GM18517 (cell line): ENCODE data around the gene ABHD3.
"Not testable (repeated sequence)": the region's sequence is repeated elsewhere in the genome, so short reads cannot be mapped to it uniquely, and the experiment has no call there.

Experiments
- ATAC-seq: cut with Tn5 transposase; IDR thresholded peaks from one replicate; pipeline ENCODE4 v1.9.1; 2021; ENCODE audit warnings: mild to moderate bottlenecking, moderate library complexity; ENCODE audit not compliant: unreplicated experiment

The ABHD3 gene

GRCh38 chr18:21706386-21706865, 1.9 kb upstream of the ABHD3 start:
- ATAC-seq, result no peak

DNA sequence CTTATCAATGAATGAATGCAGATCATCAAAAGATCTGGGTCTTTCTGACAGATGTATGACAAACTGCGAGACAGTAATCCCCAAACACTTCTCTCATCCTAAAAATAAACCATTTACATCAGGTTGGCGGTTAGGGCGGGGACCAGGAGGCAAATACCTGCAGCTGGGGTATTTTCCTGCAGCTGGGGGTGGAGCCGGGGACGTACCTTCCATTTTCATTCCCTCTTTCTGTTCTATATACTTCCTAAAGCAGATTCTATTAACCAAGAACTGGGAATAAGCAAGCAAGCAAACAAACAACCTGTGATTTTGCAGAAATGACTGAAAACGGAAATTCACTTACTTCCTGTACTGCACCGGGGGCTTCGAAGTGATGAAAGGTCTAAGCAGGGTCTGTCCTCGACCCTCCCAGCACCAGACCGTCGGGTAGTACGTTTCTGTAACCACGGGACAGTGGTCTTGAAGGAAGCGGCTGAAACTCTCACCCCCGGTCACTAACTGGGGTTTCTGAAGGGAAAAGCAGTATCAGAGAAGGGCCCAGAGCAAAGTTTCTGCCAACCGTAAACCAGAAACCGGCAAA, 1.2 kb downstream of the ABHD3 start:
- no peak for ATAC-seq

- no peak for ATAC-seq
These were observed 2.0 kb downstream of the ABHD3 start for GRCh38 chr18:21702602-21703001.

- ATAC-seq, result no peak
These were observed 3.0 kb downstream of the ABHD3 start for GRCh38 chr18:21701621-21702020.

GRCh38 chr18:21700528-21701075, 4.0 kb downstream of the ABHD3 start:
- no peak for ATAC-seq

- no peak for ATAC-seq
These were observed 11.3 kb downstream of the ABHD3 start for GRCh38 chr18:21693322-21693721.

DNA sequence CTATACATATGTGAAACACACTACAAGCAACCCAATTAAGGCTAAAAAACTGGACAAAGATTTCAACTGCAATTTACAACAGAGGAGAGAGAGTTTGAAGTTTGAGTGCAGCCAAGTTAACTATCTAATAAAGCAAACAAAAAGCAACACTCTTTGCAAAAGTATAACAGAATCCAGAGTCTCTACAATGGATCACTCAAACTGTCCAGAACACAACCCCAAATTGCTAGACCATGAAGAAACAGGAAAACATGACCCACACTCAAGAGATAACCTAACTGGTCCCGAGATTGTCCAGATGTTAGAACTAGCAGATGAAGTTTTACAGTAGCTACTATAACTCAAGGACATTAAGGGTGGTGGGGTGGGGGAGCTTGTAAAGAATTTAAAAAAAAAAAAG, 14.8 kb downstream of the ABHD3 start:
- no peak for ATAC-seq

- no peak for ATAC-seq
These were observed 18.1 kb downstream of the ABHD3 start for GRCh38 chr18:21686282-21687105.

DNA sequence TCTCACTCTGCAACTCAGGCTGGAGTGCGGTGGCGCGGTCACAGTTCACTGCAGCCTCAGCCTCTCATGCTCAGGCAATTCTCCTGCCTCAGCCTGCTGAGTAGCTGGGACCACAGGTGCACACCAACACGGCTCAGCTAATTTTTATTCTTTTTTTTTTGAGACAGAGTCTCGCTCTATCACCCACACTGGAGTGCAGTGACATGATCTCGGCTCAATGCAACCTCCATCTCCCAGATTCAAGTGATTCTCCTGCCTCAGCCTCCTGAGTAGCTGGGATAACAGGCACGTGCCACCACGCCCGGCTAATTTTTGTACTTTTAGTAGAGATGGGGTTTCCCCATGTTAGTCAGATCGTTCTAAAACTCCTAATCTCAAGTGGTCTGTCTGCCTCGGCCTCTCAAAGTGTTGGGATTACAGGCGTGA, 19.0 kb downstream of the ABHD3 start:
- ATAC-seq, result peak; percentile 71

- peak; percentile 72 for ATAC-seq
These were observed 19.8 kb downstream of the ABHD3 start for GRCh38 chr18:21684731-21685130.

DNA sequence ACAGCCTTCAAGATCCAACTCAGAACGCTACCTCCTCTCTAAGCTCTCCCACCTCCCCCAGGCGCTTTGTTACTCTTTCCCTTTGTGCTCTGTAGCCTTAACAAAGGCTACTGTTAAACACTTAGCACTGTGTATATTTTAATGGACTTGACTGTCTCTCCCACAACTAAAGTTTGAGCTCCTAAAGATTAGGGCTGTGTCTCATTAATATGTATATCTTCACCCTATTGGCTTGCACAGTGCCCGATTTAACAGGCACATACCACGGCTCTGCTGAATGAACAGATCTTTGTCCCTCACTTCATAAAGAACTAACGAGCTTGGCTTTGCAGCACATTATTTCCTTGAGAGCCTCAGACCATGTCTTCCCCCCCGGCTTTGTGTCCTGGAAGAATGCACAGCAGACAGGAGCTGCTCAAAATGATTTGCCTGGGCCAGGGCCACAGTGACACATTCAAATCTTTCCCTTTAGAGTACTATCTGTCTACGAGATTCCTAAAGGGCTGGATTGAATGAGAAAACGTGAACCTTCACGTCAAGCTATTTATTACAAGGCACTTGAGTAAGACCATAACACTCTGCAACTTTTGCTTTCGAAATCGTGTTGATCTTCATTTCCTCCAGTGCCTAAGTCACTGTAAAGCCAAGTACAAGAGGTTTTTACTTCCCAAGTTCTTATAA, 22.1 kb downstream of the ABHD3 start:
- peak; percentile 38 for ATAC-seq

DNA sequence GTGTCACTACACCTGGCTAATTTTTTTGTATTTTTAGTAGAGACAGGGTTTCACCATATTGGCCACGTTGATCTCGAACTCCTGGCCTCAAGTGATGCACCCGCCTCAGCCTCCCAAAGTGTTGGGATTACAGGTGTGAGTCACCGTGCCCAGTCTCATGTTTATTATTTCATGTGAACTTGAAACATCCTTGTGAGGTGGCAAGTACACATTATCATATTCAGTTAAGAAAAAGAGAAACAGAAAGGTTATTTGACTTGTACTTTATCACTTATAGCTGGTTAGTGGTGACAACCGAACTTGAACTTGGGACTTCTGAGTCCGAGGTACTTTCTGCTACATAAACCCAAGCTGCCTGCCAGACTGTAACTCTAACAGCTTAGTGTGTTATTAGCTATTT, 24.4 kb downstream of the ABHD3 start:
- no peak for ATAC-seq

DNA sequence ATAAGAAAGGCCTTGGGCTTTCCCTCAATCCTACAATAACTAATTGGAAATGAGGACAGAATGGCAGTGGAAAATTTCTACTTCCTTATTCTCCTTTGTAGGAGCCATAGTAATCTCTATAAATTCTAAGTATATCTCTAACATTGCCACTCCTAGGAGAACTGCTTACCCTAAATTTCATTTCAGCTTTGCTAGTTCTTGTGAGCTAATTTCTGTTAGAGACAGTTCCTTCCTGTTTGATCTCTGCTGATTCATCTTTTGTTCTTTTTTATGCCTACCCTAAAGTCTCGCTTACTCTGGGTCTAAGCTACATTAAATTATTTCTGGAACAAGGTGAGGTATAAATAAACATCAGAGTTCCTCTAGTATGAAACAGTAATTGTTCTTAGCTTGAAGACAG, 25.7 kb downstream of the ABHD3 start:
- ATAC-seq, result no peak

- not testable (repeated sequence) for ATAC-seq
These were observed 29.2 kb downstream of the ABHD3 start for GRCh38 chr18:21675354-21675753.

- no peak for ATAC-seq
These were observed 31.9 kb downstream of the ABHD3 start for GRCh38 chr18:21672521-21673267.

- ATAC-seq, result no peak
These were observed 34.8 kb downstream of the ABHD3 start for GRCh38 chr18:21669736-21670285.

- no peak for ATAC-seq
These were observed 40.5 kb downstream of the ABHD3 start for GRCh38 chr18:21664069-21664468.

GRCh38 chr18:21663578-21663977, 41.0 kb downstream of the ABHD3 start:
- ATAC-seq, result no peak

- ATAC-seq, result no peak
These were observed 42.0 kb downstream of the ABHD3 start for GRCh38 chr18:21662581-21662980.

- ATAC-seq, result no peak
These were observed 44.5 kb downstream of the ABHD3 start for GRCh38 chr18:21660078-21660477.

DNA sequence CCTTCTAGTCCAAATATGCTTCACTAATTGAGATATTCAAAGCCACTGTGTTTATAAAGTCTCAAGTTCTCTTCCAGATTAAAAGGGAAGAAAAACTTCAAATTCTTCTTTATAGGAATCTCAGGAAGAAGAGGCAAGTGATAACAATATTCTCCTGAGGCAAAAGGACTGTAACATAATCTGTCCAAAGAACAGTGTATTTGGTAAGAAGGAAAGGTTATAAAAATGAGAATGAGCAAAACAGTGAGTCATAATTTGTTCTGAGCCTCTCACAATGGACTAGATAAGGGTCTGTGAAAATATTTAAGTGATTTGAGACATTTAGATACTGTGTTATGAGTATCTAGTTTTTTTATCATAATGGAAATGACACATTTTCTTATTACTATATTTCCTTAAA, 48.2 kb downstream of the ABHD3 start:
- ATAC-seq, result no peak
